ENCODE results near the gene ZBP1.
"Not testable (repeated sequence)": the region's sequence is repeated elsewhere in the genome, so short reads cannot be mapped to it uniquely, and the experiment has no call there.

Gene ZBP1

GRCh38 chr20:57647006-57647932 is 27.0 kb upstream of the ZBP1 start:
- no peak for DNase-seq (ENCODE audit: low read depth in 2 of 2)

DNA sequence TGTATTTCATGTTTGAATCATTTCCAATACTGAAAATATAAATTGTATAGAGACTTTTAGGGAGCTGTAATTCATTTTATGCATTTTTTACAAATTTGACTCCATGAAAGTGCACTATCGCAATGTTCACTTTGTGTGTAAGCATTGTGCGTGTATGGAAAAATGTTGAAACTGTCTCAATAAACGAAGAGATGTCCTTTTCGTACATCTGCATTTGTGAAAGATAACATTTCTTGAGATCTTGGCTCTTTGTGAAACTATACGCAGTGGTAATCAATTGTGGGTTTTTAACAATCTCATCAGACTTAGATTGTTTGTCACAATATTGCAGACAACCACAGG is 18.6 kb upstream of the ZBP1 start:
- DNase-seq (ENCODE audit: low read depth in 2 of 2): no peak

DNA sequence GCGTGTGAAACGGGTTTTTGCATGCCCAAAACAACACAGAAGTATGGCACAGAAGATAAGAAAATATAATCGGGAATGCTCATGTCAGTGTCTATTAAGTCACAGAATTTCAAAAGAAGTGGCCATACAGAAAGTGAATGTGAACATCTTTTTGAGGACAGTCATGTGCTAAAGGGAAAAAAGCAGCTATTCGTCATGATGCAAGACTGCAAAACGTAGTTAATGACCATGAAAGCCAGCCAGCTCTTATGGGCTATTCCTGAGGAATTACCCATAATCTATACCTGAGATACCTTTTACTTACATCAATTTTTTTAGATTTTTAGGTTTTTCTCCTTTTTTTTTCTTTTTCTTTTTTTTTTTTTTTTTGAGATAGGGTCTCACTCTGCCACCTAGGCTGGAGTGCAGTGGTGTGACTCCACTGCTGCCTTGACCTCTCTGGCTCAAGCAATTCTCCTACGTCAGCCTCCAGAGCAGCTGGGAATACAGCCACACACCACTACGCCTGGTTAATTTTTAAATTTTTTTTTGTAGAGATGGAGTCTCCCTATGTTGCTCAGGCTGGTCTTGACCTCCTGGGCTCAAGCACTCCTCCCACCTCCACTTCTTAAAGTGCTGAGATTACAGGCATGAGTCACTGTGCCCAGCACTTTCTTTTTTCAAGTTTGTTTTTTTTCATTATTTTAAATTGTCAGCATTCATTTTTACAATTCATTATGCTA is 18.1 kb upstream of the ZBP1 start:
- no peak for DNase-seq (ENCODE audit: low read depth in 2 of 2)

DNA sequence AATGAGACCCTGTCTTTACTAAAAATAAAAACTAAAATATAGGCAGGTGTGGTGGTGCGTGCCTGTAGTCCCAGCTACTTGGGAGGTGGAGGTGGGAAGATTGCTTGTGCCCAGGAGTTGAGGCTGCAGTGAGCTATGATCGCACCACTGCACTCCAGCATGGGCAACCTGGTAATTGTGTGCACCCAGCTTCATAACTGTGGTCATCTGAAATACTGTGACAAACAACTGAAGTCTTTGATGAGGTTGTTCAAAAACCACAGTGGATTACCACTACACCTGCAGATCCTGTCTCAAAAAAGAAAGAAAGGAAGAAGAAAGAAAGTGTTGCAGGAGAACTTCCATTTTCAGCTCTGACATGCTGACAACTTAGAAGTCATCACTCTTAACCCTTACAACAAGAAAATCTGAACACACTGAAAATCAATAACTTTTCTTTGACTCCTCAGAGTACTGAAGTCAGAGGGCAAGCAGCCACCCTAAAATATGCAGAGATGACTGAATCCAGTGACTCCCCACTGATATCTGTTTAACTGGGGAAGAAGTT is 13.8 kb upstream of the ZBP1 start:
- no peak for DNase-seq (ENCODE audit: low read depth in 2 of 2)

DNA sequence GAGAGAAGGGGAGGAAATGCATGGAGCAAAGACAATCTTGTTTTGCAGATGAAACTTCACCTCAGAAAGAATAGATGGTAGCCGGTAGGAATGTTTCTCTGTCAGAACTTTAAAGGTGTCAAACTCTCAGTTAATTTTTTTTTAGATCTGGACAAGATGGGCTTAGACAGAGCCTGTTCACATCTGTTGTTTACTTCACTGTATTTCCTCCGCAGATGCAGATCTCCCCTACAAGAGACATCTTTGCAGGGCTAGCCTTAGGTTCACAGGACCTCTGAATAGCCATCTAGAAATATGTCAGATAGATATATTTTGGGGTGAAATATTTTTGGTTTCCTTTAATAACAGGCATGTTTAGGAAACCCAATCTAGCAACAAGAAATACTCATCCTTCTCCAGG is 12.1 kb upstream of the ZBP1 start:
- no peak for DNase-seq (ENCODE audit: low read depth in 2 of 2)

DNA sequence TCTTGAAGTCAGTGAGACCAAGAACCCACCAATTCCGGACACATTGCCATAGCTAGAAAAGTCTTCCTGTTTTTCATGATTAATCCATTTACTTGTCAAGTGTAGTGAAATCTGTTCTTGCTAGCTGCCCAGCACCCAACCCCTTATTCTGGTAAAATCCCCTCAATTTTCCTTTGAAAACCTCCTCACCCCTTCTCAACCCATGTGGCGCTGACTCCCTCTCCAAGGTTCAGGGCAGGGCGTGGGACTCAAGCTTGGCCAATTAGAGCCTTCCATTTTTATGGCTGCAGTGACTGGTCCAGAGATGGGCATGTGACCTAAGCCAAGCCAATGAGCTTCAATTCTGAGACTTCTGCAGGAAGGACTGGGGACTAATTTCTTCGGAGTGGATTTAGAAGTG is 9.8 kb upstream of the ZBP1 start:
- no peak for DNase-seq (ENCODE audit: low read depth in 2 of 2)

DNA sequence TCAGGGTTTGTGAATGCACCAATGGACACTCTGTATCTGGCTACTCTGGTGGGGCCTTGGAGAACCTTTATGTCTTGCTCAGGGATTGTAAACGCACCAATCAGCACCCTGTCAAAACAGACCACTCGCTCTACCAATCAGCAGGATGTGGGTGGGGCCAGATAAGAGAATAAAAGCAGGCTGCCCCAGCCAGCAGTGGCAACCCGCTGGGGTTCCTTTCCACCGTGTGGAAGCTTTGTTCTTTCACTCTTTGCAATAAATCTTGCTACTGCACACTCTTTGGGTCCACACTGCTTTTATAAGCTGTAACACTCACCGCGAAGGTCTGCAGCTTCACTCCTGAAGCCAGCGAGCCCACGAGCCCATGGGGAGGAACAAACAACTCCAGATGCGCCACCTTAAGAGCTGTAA is 9.3 kb upstream of the ZBP1 start:
- DNase-seq (ENCODE audit: low read depth in 2 of 2): not testable (repeated sequence)

DNA sequence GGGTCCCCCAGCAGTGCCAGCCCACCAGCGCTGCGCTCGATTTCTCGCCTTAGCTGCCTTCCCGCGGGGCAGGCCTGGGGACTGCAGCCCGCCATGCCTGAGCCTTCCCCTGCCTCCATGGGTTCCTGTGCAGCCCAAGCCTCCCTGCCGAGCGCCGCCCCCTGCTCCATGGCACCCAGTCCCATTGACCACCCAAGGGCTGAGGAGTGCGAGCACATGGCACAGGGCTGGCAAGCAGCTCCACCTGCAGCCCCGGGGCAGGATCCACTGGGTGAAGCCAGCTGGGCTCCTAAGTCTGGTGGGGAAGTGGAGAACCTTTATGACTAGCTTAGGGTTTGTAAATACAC is 8.7 kb upstream of the ZBP1 start:
- DNase-seq (ENCODE audit: low read depth in 2 of 2): not testable (repeated sequence)

DNA sequence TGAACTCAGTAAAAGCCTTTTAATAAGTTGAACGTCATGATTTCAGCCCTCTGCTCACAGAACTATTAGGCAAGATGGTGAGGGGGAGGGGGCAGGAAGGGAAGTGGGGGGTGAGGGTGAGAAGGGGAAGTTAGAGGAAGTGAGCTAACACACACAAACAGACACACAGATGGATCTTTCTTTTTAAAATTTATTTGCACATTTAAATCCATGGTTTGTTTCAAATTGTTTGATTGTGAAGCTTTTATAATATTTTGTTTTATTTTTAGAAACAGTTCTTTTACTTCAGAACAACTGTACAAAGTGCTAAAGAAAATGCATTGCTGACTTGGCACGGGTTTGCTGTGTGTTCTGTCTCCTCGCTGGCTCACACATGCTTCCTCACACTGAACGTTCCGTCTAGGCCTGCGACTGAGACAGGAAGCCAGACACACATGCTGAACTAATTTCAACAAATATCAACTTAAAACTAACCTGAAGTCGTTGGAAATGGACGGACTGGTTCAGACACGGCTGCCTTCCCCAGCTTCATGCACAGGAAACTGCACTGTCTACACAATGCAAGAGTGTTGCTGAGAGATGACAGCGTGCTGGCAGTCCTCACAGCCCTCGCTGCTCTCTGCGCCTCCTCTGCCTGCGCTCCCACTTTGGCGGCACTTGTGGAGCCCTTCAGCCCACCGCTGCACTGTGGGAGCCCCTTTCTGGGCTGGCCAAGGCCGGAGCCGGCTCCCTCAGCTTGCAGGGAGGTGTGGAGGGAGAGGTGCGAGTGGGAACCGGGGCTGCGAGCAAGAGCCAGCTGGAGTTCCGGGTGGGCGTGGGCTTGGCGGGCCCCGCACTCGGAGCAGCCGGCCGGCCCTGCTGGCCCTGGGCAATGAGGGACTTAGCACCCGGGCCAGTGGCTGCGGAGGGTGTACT is 8.1 kb upstream of the ZBP1 start:
- no peak for DNase-seq (ENCODE audit: low read depth in 2 of 2)

- no peak for DNase-seq (ENCODE audit: low read depth in 2 of 2)
Measured at GRCh38 chr20:57627339-57627738, 7.1 kb upstream of the ZBP1 start.

- no peak for DNase-seq (ENCODE audit: low read depth in 2 of 2)
Measured at GRCh38 chr20:57625978-57626377, 5.8 kb upstream of the ZBP1 start.

DNA sequence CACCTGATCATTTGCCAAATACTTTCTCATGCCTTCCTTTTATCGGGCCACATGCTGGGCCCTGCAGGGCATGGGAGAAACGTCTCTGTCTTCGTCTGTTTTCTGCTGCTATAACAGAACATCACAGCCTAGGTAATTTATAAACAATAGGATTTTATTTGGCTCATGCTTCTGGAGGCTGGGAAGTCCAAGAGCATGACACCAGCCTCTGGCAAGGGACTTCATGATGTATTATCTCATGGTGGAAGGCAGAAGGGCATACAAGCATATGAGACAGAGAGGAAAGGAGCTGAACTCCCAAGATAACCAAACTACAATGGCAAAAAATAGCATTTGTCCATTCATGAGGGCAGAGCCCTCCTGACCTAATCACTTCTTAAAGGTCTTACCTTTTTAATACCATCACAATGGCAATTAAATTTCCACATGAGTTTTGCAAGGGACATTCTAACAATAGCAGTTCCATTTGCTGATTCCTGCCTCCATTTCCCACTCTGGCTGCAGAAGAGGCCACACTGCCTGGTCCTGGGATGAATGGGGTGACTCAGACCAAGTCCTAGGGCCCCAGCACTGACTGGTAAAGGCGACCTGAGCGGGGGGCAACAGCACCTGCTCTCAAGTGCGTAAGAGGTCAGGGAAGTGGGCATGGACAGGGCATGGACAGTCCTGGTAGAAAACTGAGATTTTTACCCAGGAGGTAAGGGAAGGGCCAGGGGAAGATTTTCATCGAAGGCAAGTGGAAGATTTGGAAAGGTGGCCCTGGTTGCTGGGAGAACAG is 5.1 kb upstream of the ZBP1 start:
- no peak for DNase-seq (ENCODE audit: low read depth in 2 of 2)

GRCh38 chr20:57624124-57624523 is 3.9 kb upstream of the ZBP1 start:
- DNase-seq (ENCODE audit: low read depth in 2 of 2): no peak

DNA sequence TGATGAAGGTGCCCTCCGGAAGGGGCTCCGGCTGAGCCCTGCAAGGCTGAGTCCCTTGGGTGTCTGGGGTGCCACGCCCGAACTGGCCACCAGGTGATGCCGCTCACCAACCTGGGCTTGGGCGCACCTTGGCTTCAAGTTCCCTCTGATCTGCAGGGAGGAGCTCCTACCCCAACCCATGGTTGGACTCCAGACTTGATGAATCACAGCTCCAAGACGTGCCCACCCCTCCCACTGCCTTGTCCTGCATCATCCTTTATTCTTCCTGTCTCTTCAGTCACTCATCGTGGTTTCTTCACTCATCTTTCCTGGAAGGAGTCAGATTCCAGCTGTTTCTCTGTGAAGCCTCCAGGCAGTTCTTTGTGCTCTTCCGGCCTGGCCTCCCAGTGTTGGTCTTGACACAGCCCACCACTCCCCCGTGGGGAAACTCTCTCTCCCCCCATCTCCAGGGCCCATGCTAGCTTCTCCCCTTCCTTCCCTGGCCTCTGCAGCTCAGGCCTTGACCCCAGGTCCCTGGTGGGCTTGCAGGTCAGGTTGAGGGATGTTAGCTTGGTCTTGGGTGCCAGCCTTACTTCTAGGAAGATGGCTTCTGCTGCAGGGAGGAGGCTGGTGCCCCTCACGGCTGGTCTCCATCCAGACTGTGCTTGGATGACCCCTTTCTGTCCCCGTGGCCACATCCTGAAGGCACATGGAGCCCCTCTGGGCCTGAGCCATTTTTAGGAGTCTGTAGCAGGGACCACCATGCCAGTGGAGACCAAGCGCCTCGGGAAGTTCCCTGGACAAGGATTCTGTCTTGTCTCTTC is 2.6 kb upstream of the ZBP1 start:
- DNase-seq (ENCODE audit: low read depth in 2 of 2): peak; percentile 36 to 52

DNA sequence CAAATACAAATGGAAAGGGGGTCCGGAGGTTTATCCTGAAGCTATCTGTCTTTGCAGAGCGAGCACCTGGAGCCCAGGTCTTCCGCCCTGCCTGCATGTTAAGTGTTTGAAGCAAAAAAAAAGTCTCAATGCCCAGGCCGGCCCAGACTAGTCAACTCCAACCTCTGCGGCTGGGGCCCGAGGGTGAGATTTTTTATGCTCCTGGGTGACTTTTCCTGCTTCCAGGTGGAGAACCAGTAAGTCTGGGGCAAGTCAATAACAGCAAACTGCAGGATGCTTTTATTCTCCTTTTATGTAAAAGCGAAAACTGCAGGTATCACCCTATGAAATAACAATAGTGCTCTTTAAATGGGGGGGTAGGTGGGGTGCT is 2.0 kb upstream of the ZBP1 start:
- DNase-seq (ENCODE audit: low read depth in 2 of 2): no peak

GRCh38 chr20:57621421-57622200 is 1.4 kb upstream of the ZBP1 start:
- no peak for DNase-seq (ENCODE audit: low read depth in 2 of 2)

DNA sequence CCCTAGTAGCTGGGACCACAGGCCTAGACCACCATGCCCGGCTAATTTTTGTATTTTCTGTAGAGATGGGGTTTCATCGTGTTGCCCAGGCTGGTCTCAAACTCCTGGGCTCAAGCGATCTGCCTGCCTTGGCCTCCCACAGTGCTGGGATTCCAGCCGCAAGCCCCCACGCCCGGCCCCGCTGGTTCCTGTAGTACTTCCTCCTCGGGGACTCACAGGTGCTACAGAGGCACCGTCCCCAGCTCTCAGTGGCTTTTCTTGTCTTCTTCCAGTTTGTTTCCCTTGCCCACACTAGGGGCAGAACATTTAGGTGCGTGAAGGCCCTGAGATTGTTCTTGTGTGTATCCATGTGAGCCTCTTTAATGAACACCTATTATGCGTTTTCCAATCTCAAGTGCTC is 773 bp upstream of the ZBP1 start:
- DNase-seq (ENCODE audit: low read depth in 2 of 2): no peak

GRCh38 chr20:57619051-57619831 is 985 bp downstream of the ZBP1 start:
- no peak for DNase-seq (ENCODE audit: low read depth in 2 of 2)

DNA sequence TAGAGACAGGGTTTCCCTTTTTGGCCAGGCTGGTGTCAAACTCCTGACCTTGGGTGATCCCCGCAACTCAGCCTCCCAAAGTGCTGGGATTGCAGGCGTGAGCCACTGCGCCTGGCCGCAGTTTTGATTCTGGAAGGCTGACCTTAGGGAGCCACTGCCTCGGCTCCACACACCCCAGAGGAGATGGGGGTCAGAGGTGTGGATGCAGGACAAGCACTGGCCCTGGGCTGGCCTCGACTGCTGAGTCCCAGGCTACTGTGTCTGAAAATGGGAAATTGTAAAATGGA is 1.5 kb downstream of the ZBP1 start:
- no peak for DNase-seq (ENCODE audit: low read depth in 2 of 2)

All from stimulated activated CD4-positive, alpha-beta T cell treated with anti-CD3 and anti-CD28 coated beads, Interleukin-1b, Interleukin-23, amount 100 ng/mL, for 1 hour (primary cell).